Tibial nerve (tissue), 3 donors: ENCODE results near the gene HTR3A.

ENCODE experiments used
- CTCF ChIP-seq, 5 experiments: fragments of 200-600 bp in 3 of 5; fragments of 450-650 bp in 2 of 5; sonication (generic) in 3 of 5; IDR thresholded peaks; one replicate each; pipeline ENCODE4 v1.5.1; 2016 to 2019; ENCODE audit warnings: antibody characterized with exemption in 5 of 5, mild to moderate bottlenecking in 3 of 5, moderate library complexity in 2 of 5
- POLR2A ChIP-seq, 2 donors: fragments of 450-650 bp; IDR thresholded peaks; one replicate each; pipeline ENCODE4 v1.6.1; 2017; ENCODE audit warnings: antibody characterized with exemption in 2 of 2, mild to moderate bottlenecking in 2 of 2, moderate library complexity in 2 of 2

- no peak for TF ChIP-seq CTCF (IDR thresholded peaks at IDR 0.05)
- no peak for TF ChIP-seq POLR2A (IDR thresholded peaks at IDR 0.05)
These were observed 50.5 kb downstream of the HTR3A start for GRCh38 chr11:114025329-114025907.
